DMS53 (cell line): Measurements from ENCODE around the gene C9orf43.
"Not testable (repeated sequence)": the region's sequence is repeated elsewhere in the genome, so short reads cannot be mapped to it uniquely, and the experiment has no call there.

Experiments used
- DNase-seq: peaks from one replicate; lab custom pipeline; 2025; lab: John Stamatoyannopoulos, UW

The C9orf43 gene

DNA sequence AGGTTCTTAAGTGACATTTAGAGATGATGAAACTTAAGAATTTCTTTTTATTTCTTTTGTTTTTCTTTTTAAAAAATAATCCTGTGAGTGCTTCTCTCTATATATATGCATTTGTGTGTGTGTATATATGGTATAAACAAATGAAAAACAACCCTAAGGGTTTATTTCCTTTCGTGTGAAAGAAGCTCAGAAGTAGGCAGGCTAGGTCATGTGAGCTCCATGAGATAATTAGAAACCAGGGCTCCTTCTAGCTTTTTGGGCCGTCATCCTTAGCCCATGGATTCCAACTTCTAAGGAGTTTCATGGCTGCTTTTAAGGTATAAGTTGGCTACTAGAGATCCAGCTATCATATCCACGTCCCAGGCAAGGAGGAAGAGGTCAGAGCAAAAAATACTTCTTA is 11.2 kb downstream of the C9orf43 start:
- no peak for DNase-seq

DNA sequence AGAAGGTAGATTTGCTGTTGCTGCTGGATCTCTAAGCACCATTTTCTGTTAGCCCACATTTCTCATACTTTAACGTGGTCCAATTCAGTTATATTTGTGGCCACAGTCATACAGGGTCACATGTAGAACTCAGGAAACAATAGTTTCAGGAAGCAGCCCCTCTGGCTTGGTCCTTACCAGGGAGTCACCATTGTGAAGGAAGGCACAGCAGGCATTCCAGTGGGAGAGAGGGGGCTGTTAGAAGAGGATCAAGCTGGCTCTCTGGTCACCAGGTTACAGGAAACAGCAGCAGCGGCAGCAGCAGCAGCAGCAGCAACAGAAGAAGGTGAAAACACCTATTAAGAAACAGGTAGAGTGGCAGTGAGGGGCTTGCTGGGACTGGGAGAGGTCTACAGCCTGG is 14.5 kb downstream of the C9orf43 start:
- DNase-seq: no peak

DNA sequence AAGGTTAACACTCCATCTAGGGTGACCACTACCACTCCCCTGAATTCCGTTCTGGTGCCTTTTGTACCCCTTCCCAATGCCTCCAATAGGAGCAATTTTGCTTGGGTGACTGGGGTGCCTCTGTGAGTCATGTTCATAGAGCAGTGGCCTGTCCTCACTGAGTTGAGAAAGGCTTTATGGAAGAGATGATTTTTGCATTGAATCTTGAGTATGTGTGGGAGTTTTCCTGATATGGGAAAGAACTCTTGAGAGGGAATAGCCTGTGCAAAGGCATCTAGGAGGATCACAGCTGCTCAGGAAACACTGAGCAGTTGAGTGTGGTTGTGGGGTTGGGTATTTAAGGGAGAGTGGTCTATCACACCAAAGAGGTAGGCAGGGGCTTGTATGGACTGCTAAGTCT is 16.2 kb downstream of the C9orf43 start:
- no peak for DNase-seq

DNA sequence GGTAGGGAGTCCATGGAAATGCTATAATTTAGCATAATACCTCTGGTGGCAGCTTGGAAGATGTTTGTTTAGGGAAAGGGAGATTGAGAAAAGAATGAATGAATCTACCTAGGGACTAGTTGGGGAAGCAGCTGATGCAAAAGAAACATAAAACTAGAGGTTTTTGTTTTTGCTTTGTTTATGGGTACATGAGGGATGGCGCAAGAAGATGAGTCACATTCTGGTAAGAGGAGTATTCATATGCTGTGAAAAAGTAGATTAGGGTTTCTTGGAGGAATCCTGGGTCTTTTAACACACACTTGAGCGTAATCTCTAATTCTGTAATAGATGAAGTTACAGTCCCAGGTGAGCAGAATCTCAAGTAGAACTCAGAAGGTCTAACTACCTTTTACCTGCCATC is 17.1 kb downstream of the C9orf43 start:
- DNase-seq: no peak

DNA sequence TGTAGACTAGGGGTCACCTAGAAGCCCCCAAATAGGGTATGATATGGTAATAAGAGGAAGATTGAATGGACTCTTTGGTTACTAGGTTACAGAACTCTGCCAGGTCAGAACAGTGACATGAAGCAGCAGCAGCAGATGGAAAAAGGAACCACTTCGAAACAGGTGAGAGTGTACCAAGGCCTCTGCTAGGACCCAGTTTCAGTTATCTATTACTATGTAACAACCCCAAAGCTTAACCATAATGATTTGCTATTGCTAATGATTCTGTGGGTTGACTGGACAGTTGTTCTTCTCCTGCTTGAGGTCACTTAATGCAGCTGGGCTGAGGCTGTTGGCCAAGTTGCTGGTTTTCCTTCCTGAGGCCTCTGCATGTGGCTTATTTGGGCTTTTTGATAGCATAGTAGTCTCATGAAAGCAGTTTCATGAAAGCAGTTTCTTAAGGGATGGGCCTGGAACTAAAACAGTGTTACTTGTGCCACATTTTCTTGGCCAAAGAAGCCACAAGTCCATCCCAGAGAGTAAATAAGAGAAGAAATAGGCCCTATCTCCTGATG is 17.6 kb downstream of the C9orf43 start:
- DNase-seq: no peak

DNA sequence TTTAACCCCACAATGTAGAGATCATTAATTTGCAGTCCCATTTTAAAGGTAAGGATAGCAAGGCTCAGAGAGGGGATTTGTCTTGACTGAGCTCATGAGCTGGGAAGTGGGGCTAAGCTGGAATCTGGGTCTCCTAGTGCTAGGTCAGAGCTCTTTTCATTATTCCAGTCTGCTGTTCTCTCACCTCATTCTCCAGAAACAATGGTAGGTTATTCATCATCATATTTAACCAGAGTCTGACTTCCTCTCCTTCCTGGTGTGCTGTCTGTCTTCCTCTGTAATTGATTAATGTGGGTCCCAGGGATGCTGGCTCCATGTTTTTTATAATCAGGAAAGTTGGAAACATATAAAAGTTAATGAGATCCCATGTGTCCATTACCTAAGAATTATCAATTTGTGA is 20.6 kb downstream of the C9orf43 start:
- no peak for DNase-seq

DNA sequence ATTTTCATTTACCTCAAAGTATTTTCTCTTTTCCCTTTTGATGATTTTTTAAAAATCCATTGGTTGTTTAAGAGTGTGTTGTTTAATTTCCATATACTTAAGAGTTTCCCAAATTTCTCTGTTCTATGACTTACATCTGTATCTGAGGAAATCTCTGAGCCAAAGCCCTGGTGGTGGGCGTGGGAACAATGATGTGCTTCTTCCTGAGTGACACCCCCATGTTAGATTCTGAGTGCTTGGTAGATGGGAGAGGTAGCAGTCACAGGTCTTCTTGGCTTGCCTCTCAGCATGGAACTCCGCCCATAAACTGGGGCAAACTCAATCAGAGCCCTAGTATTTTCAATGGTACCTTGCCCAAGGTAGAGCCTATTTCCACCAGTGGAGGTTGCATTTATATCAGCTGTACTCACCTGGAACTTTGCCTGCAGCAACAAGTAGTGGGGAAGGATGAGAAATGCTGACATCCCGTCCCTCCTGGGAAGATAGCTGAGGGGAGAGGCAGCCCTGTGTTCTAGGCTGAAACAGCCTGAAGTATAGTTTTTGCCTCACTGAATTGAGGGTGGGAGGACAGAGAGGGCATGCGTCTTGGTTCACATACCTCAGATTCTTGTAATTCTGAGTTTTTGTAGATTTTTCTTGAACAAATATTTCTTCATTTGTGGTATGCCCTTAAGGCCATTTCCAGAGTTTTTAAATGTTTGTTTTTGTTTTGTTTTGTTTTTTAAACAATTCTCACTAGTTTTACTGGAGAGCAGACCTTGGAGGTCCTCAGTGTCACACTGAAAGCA is 26.4 kb downstream of the C9orf43 start:
- DNase-seq: no peak

DNA sequence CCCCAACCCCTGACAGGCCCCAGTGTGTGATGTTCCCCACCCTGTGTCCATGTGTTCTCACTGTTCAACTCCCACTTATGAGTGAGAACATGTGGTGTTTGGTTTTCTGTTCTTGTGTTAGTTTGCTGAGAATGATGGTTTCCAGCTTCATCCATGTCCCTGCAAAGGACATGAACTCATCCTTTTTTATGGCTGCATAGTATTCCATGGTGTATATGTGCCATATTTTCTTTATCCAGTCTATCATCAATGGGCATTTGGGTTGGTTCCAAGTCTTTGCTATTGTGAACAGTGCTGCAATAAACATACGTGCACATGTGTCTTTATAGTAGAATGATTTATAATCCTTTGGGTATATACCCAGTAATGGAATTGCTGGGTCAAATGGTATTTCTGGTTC is 27.2 kb downstream of the C9orf43 start:
- DNase-seq: not testable (repeated sequence)

DNA sequence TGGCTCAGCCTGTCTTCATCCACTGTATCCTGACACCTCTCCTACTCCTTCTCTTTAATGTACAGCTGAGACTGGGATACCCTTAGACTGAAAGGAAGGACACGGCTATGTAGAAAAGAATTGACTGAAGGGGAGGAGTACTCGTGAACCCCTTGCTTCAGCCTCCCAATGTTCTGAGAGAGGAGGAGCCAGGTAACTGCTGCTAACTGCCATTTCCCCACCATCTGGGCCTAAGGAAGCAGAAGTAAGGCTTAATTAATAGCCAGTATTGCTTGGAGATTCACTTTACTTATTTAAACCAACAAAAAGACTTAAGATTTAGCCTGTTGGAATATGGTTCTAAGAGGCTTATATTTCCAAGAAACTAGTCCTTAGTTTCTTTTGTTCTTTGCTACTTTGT is 34.2 kb downstream of the C9orf43 start:
- DNase-seq: no peak

DNA sequence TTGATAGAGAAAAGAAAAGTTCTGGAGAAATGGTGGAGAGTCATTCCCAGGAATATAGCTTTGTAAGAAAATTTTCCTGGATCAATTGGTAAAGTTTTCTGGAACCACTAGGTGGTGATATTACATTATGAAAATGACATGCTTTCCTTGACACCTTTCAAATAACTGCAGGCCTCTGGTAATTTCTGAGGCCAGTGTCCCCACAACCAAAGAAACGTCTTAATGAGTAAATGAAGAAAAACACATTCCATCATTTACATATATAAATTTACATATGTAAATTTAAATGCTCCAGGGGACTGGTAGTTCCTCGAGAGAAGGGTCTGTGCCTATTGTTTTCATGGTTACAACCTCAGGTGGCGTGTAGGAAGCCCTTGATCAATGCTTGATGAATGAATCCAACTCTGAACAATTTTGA is 35.8 kb downstream of the C9orf43 start:
- peak; percentile 68 for DNase-seq

DNA sequence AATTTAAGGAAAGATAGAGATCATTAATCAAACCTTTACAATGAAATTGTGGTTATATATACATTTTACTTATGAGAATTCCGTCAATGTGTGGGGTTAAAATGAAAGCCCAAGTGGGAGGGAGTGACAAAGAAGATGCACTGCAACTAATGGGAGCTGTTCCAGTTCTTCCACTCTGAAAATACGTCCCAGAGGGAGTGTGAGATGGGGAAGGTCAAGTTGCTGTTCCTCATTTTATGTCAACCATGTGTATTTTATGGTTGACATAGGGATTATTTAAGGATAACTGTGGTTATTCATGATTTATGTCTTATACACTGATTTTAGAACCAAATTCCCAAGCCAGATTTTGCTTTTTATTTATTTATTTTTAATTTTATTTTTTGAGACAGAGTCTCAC is 38.8 kb downstream of the C9orf43 start:
- DNase-seq: no peak

DNA sequence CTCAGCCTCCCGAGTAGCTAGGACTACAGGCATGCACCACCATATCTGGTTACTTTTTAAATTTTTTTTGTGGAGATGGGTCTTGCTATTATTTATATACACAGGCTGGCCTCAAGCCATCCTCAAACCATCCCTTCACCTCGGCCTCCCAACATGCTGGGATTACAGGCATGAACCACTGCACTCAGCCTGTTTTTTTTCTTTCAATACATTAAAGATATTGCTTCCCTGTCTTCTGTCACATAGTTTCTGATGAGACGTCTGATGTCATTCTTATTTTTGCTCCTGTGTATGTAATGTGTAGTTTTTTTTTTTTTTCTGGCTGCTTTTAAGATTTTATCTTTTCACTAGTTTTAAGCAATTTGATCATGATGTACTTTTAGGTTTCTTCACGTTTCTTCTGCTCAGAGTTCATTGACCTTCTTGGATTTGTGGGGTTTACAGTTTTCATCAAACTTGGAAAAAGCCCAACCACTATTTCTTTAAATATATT is 41.6 kb downstream of the C9orf43 start:
- no peak for DNase-seq

DNA sequence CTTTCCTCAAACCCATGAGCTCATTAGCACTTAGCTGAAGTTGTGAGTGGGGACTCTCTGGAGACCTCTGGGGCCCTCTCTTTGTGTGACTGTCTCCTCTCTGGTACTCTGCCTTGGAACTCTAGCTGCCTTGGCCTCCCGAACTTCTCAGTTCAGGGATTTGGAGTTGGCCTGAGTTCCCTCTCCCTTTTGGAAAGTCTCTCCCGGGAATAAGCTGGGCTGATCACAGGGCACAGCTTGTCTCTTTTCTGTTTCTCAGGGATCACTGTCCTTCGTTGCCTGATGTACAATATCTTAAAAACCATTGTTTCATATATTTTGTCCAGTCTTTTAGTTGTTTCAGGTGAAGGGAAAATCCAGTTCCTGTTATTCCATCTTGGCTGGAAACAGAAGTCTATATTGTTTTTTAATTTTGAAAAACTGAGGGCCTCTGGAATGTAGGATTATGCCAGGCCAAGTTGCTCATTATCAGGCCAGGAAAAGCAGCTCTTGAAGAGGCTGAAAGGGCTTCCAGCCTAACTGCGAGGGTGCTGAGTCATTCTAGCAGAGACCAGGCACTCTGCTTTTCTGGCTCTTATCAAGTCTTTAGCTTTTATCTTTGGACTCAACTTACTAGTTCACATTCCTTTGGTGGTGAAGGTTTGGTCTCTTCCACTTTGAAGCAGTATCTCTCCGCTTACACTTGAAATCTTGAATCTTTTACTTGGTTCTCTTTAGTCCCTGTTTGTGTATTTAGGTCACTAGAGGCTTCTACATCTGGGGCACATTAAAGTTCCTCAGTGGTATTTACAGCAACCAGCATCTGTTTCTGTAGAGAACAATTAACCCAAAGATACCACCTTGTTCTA is 44.6 kb downstream of the C9orf43 start:
- DNase-seq: peak; percentile 76

DNA sequence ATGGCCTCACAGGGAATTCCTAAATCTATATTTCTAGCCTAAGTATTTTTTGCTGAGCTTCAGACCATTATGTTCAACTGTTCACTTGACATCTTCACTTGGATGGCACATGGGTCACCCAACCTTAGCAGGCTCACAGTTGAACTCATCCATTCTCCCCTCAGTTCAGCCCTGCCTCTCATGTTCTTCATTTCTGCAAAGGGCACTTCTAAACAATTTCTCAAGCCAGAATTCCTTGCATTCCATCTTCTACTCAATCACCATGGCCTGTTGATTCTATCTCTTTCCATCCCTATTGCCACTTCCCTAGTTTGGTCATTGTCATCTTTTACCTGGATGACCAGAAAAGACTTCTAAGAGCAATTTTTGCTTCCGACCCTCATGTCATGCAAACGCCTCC is 45.7 kb downstream of the C9orf43 start:
- DNase-seq: no peak

DNA sequence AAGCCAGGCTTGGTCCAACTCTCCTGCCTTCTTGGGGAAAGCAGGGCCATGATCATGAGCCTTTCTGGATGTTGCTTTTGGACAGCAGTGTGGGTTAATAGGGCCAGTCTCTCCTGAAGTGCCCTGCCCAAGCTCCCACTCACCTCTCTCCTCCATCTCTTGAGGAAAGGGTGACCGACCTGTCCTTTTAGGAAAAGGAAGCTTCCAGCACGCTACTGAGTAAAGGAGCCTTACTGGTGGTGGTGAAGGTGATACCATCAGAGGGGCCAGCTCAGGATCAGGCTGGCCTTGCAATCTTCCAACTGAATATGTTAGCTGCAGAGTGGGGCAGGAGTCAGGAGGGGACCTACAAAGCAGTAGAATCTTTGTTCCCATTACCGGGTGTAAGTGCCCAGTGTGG is 50.7 kb downstream of the C9orf43 start:
- DNase-seq: no peak

DNA sequence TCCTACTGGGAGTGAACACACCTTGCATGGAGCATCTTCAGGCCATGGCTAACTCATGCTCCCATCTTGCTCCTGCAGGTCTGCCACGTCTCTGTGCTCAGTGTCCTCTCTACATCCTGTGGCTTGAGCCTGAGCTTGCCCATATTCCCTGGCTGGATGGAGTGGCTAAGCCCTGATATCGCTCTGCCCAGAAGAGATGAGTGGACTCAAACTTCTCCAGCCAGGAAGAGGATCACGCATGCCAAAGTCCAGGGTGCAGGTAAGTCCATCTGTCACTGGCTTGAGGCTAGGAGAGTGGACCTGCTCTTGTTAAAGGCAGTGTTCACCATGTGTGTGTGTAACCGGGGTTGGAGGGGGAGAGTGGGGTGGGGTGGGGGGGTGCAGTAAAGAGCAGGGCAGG is 51.4 kb downstream of the C9orf43 start:
- DNase-seq: no peak

DNA sequence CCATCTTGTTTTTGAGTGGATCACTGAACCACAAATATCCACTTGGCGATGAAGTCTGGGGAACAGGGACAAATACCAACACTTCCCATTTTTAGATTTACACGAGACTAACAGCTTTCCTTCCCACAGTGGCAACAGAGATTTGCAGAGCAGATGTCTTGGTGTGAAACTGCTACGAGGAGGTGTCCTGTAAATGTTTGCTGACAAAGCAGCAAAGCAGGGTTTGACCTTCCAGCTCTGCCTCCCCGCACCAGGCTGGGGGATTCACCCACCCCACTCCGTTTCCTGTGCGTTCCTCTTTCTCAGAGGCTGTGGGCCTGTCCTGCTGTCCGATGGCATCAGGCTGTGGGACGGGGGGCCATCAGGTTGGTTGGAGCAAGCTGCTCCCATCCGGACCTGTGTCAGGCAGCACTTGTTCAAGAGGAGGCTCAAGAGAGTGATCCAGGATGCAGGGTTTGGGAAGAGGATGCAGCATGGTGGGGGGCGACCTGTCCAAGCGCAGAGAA is 52.3 kb downstream of the C9orf43 start:
- DNase-seq: no peak

DNA sequence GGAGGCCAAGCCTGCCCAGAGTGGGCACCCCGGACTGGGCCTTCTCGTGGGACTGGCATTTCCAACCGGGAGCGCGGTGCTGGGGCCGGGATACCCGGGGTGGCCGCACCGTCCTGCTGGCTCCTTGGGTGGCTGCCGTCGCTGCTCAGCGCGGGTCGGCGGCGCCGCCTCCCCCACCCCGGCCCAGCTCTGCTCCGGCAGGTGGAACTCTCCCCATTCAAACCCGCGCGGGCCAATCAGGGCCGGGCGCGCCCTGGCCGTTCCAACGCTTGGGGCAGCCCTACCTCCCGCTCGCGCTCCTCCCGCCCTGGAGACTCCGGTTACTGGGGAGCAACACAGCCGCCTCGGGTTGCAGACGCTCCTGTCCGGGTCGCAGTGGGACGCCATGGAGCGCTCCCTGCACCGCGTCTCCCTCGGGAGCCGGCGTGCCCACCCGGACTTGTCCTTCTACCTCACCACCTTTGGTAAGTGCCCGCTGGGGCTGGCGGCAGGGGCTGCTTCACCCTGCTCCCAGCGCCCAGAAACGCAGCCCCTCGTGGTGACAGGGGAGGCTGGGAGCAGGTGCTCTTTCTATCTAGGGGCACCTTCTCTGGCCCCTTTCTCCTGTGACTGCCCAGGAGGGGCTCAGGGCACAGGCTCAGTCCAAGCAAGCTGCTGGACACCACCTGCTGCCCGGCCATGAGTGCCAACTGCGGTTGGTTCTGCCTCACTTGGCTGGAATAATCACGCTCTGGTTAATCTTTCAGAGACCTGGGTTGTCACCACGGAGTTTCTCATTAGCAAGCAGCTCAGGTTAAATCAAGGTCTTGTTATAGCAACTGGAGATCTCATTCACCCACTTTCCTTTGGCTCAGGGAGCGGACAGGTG is 53.1 kb downstream of the C9orf43 start, which contains the start of gene RGS3:
Gene RGS3, plus strand, starts transcription at position 310 of the 868 bp plus-strand sequence. Its CDS starts 76 bp downstream, at position 386.
- DNase-seq: peak; percentile 89

DNA sequence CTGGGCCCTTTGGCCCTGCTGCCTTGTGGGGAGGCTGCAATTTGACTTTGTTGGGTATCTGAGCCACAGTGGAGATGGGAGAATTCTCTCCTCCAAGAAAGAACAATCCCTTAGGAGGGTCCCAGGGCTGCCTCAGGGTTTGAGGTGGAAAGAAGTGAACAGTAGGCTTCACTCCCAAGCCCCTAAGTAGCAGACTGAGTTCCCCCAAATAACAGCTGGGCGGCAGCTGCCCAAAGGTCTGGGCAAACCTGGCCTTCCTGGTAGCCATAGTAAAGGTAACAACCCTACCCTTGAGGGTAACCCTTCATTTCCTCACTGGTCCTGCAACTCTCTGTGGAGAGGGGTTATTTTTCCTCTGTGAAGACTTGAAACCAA is 53.7 kb downstream of the C9orf43 start:
- DNase-seq: peak; percentile 34

DNA sequence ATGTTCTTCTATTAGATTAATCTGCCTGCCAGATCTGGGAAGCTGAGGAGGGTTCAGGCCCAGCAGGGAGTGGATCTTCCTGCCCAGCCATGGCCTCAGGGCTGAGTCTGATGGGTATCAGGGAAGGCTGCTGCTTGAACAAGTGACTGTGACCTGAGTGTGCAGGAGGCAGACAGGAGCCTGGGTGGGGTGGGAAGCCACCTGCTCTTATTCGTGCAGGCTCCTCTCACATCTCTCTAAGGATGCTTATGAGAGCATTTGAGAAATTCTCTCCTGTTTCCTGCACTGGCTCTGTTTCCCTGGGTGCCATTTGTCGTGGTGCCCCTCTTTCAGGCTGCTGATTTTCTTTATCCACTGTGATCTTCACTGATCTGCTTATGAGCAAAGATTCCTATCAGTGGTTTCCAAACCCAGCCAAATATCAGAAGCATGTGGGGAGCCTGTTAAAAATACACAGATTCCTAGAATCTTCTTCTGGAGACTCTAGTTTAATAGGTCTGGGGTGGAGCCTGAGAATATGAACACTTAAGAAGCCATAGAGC is 55.1 kb downstream of the C9orf43 start:
- peak; percentile 38 for DNase-seq

DNA sequence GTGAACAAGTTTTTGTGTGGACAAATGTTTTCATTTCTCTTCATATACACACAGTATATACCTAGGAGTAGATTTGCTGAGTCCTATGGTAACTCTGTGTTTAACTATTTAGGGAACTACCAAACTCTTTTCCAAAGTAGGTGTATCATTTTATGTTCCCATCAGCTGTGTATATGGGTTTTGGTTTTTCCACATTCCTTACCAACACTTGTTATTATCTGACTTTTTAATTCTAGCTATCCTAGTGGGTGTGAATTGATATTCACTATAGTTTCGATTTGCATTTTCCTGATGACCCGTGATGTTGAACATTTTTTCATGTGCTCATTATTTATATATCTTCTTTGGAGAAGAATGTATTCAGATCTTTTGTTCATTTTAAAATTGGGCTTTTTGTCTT is 56.6 kb downstream of the C9orf43 start:
- no peak for DNase-seq
